Suprapubic skin (tissue), 3 donors: Measurements from ENCODE around the gene FOXN1.
A peak's percentile ranks its signal among the peaks of the same experiment; 100 is the strongest.

Experiments
- POLR2AphosphoS5 ChIP-seq, 3 donors: sonication (generic); formaldehyde crosslinking; IDR thresholded peaks; one replicate each; pipeline ENCODE4 v1.6.1; 2017; ENCODE audit warnings: antibody characterized with exemption in 3 of 3
- TF ChIP-seq, protein P1 (sequence below), 2 donors: fragments of 200-600 bp in 1 of 2; fragments of 450-650 bp in 1 of 2; sonication (generic) in 1 of 2; IDR thresholded peaks; one replicate each; pipeline ENCODE4 v1.5.1; 2016 to 2019; ENCODE audit warnings: antibody characterized with exemption in 2 of 2, mild to moderate bottlenecking in 1 of 2, moderate library complexity in 1 of 2

DNA sequence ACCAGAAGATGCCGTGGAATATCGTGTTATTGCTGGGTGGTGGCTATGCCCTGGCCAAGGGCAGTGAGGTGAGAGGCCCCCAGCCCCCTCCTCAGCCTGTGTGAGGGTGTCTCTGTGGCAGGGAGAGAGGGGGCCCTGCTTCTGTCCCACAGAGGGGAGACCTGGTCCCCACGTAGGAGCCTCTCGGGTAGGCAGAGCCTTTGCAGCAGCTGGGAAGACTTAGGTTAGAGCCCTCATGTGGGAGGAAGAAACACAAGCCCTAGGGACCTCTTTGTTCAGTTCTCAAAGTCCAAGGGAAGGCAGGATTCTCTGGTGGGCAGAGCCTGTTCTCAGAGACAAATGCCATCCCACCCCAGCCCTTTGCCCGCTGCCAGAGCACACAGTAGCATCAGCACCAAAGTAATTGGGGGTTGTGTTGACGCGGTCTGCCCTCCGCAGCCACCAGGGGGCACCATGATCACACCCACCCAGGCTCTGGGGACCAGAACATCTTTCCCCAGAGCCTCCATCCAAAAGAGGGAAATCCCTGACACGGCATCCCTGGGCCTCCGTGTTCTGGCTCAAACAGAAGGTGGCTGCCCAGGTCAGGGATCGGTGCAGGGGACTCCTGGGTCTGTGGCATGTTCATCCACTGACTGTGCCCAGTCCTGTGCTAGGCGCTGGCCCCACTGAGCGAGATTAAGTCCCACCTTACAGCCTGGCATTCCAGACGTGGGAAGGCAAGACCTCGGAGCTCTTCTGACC lies 11.5 kb upstream of the FOXN1 start:
- TF ChIP-seq, protein P1, sequence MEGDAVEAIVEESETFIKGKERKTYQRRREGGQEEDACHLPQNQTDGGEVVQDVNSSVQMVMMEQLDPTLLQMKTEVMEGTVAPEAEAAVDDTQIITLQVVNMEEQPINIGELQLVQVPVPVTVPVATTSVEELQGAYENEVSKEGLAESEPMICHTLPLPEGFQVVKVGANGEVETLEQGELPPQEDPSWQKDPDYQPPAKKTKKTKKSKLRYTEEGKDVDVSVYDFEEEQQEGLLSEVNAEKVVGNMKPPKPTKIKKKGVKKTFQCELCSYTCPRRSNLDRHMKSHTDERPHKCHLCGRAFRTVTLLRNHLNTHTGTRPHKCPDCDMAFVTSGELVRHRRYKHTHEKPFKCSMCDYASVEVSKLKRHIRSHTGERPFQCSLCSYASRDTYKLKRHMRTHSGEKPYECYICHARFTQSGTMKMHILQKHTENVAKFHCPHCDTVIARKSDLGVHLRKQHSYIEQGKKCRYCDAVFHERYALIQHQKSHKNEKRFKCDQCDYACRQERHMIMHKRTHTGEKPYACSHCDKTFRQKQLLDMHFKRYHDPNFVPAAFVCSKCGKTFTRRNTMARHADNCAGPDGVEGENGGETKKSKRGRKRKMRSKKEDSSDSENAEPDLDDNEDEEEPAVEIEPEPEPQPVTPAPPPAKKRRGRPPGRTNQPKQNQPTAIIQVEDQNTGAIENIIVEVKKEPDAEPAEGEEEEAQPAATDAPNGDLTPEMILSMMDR (IDR thresholded peaks at IDR 0.05) = peak; percentile 73 to 83
- TF ChIP-seq POLR2AphosphoS5 (IDR thresholded peaks at IDR 0.05) = no peak
